Peyer's patch (tissue), 4 donors: ENCODE results near the gene CADPS2. TPM values are rescaled to one million over a fixed set of nuclear protein-coding genes. Genes with fewer than 3 reads are reported as not detected.
A peak's percentile ranks its signal among the peaks of the same experiment; 100 is the strongest.

Experiments used
- DNase-seq, 3 donors: peaks; one replicate each; pipeline ENCODE4 v3.0.0-alpha.2; 2017 to 2019
- H3K27ac ChIP-seq, 4 donors: fragments of 200-600 bp; sonication (generic); one replicate each; pipeline ENCODE4 v1.5.1; 2016 to 2019
- H3K27me3 ChIP-seq, 2 donors: fragments of 200-600 bp; sonication (generic); one replicate each; pipeline ENCODE4 v1.5.1; 2019
- H3K36me3 ChIP-seq, 3 donors: fragments of 200-600 bp; sonication (generic); one replicate each; pipeline ENCODE4 v1.5.1; 2016 to 2019
- H3K4me1 ChIP-seq, 4 donors: fragments of 200-600 bp; sonication (generic); one replicate each; pipeline ENCODE4 v1.5.1; 2016 to 2019
- H3K4me3 ChIP-seq, 4 donors: fragments of 200-600 bp; sonication (generic); 1 replicate in 3 of 4; 2 replicates in 1 of 4; pipeline ENCODE4 v1.5.1; 2016 to 2019; ENCODE audit warnings: mild to moderate bottlenecking in 1 of 4
- H3K9me3 ChIP-seq, 4 donors: fragments of 200-600 bp; sonication (generic); one replicate each; pipeline ENCODE4 v1.5.1; 2016 to 2019; ENCODE audit warnings: mild to moderate bottlenecking in 1 of 4
- CTCF ChIP-seq, 6 experiments: fragments of 450-650 bp in 4 of 6; fragments of 200-600 bp in 2 of 6; sonication (generic) in 1 of 6; IDR thresholded peaks; one replicate each; pipeline ENCODE4 v1.5.1; 2017 to 2019; ENCODE audit warnings: antibody characterized with exemption in 6 of 6, mild to moderate bottlenecking in 3 of 6, moderate library complexity in 1 of 6
- POLR2A ChIP-seq, 2 donors: fragments of 450-650 bp; IDR thresholded peaks; one replicate each; pipeline ENCODE4 v1.5.1; 2017; ENCODE audit warnings: antibody characterized with exemption in 2 of 2, mild to moderate bottlenecking in 2 of 2, moderate library complexity in 2 of 2
- total RNA-seq, 4 donors: library from RNA; depleted of rRNA; stranded (reverse); fragments of >200 nt; gene quantifications; one replicate each; pipeline ENCODE4 v1.1.0, GENCODE V29; 2016

CADPS2 gene
- total RNA-seq, 4 donors from 2014 or later = 11.4 to 21.5 (median 16.5) TPM

DNA sequence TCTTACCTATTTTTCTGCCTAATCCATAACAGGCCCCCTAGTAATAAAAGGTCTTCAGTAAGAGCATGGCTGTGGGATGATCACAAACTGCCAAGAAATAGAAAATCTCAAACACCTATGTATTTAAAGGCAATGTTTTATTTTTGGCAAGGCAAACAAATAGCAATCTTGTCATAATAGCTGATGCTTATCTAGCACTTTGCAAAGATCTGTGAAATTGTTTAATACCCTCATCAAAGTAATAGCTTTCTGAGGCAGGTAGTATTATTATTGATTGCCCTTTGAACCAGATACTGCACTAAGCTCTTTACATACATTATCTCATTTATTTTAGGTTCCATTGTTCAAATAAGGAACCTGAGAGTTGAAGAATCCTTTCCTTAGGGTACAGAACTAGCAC lies 1.6 kb upstream of the CADPS2 start:
- Histone ChIP-seq H3K4me1 (peaks cover 0 to 5% (median 0%) of the 10 kb centered on the region in 4 donors), H3K36me3 (no peaks in the 10 kb centered on the region), H3K4me3 (no peak overlapping the region), H3K27me3 (no peaks in the 10 kb centered on the region), H3K27ac (no peak overlapping the region), H3K9me3 (no peaks in the 10 kb centered on the region)
- TF ChIP-seq CTCF (IDR thresholded peaks at IDR 0.05) = no peak
- TF ChIP-seq POLR2A (IDR thresholded peaks at IDR 0.05) = no peak
- no peak for DNase-seq

GRCh38 chr7:122887198-122887597 lies 938 bp upstream of the CADPS2 start:
- Histone ChIP-seq H3K27me3 (no peaks in the 10 kb centered on the region), H3K4me1 (peaks cover 0 to 5% (median 0%) of the 10 kb centered on the region in 4 donors), H3K36me3 (no peaks in the 10 kb centered on the region), H3K27ac (peak overlapping the region in 2 of 4 donors; percentile 91 to 94), H3K4me3 (peak overlapping the region in 3 of 4 donors; percentile 60 to 89 (median 82)), H3K9me3 (no peaks in the 10 kb centered on the region)
- peak in 2 of 3 donors; percentile 65 to 74 for DNase-seq
- peak in 3 of 6 experiments; percentile 19 to 27 (median 25) for TF ChIP-seq CTCF (IDR thresholded peaks at IDR 0.05)
- no peak for TF ChIP-seq POLR2A (IDR thresholded peaks at IDR 0.05)

DNA sequence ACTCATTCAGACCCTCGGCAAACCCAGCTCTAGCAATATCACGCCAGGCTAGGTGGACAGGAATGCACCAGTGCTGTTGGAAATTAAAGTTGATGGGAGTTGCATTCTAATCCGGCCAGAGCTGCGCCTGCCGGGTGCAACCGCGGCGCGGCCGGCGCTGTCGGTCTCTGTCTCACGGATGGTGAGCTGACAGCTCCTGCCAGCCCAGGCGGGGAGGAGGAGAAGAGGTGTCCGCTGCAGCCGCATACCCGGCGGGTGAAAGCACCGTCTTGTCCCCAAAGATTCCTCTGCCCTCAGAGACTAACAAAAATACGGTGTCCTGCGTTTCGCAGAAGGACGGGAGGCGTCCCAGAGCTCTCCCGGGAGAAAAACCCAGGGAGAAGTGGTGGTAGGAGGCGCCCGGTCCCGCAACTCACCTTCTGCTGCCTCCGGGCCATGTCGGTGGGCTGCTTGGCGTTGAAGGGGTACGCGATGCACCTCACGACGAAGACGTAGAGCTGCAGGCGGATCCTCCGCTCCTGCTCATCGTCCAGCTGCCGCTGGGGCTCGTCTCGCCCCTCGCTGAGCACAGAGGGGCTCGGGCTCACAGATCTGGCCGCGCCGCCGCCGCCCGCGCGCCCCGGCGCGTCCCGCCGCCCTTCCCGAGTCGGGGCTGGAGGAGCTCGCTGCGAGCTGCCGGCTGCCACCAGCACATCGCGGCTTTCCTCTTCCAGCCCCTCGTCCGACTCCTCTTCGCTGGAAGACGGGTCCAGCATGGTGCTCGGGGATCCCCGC lies 490 bp downstream of the CADPS2 start:
- H3K36me3 ChIP-seq = no peaks in the 10 kb centered on the region
- TF ChIP-seq CTCF (IDR thresholded peaks at IDR 0.05) (peak in 3 of 6 experiments; percentile 31 to 33 (median 32)), POLR2A (IDR thresholded peaks at IDR 0.05) (no peak)
- no peaks in the 10 kb centered on the region for H3K9me3 ChIP-seq
- H3K4me3 ChIP-seq = peak overlapping the region; percentile 39 to 89 (median 71)
- H3K27me3 ChIP-seq = no peaks in the 10 kb centered on the region
- DNase-seq = peak in 2 of 3 donors; percentile 50 to 72
- peaks cover 0 to 10% (median 0%) of the 10 kb centered on the region in 4 donors for H3K4me1 ChIP-seq
- peak overlapping the region; percentile 73 to 94 (median 85) for H3K27ac ChIP-seq

DNA sequence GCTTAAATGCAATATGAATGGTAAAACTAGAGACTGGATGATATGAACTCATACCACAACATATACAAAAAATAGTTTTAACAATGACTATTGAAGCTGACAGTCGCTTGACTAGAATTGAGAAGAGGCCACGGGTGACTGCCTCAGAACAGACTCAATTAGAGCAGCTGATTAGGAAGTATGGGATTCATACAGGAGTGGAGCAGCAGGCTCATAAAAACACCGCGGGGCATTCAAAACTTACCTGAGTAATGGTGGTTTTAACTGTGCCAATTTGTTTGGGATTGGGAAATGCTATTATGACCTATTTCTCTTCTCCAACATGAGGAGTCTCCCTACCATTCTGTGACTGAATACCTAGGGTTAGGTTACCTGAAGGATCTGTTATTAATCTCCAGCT lies 2.1 kb downstream of the CADPS2 start:
- H3K4me1 ChIP-seq = peaks cover 0 to 16% (median 0%) of the 10 kb centered on the region in 4 donors
- TF ChIP-seq POLR2A (IDR thresholded peaks at IDR 0.05) (no peak), CTCF (IDR thresholded peaks at IDR 0.05) (no peak)

GRCh38 chr7:122883049-122883680 lies 3.1 kb downstream of the CADPS2 start:
- Histone ChIP-seq H3K4me1 (peaks cover 0 to 16% (median 0%) of the 10 kb centered on the region in 4 donors), H3K27ac (no peak overlapping the region), H3K27me3 (no peaks in the 10 kb centered on the region), H3K4me3 (no peak overlapping the region), H3K9me3 (no peaks in the 10 kb centered on the region), H3K36me3 (no peaks in the 10 kb centered on the region)
- DNase-seq = no peak
- TF ChIP-seq POLR2A (IDR thresholded peaks at IDR 0.05) (no peak), CTCF (IDR thresholded peaks at IDR 0.05) (no peak)

More for the DNA sequence above, 2.1 kb downstream of the CADPS2 start:
- Histone ChIP-seq H3K27ac (no peak overlapping the region), H3K36me3 (no peaks in the 10 kb centered on the region), H3K9me3 (no peaks in the 10 kb centered on the region), H3K4me3 (no peak overlapping the region), H3K27me3 (no peaks in the 10 kb centered on the region)
- DNase-seq = no peak
